DOHH2 (cell line): Measurements from ENCODE around the gene TLX3.

Source experiments
- H3F3A ChIP-seq: fragments of 200-600 bp; sonication (generic), shearing (Covaris generic); 2 replicates; pipeline ENCODE4 v1.6.0; 2016; ENCODE audit warnings: antibody characterized with exemption, mild to moderate bottlenecking; ENCODE audit not compliant: control insufficient read depth, insufficient read depth
- H3K27ac ChIP-seq: fragments of 200-600 bp; sonication (generic); 2 replicates; pipeline ENCODE4 v1.5.1; 2014; ENCODE audit warnings: low read depth, mild to moderate bottlenecking, low read length, moderate library complexity
- H3K27me3 ChIP-seq: fragments of 200-600 bp; sonication (generic); 2 replicates; pipeline ENCODE4 v1.6.1; 2014; ENCODE audit warnings: mild to moderate bottlenecking, low read length, mixed read lengths; ENCODE audit not compliant: control insufficient read depth
- H3K36me3 ChIP-seq: fragments of 200-600 bp; sonication (generic); 2 replicates; pipeline ENCODE4 v1.6.1; 2014; ENCODE audit warnings: mild to moderate bottlenecking, low read length, moderate library complexity, mixed read lengths; ENCODE audit not compliant: control insufficient read depth
- H3K4me1 ChIP-seq: fragments of 200-600 bp; sonication (generic); 2 replicates; pipeline ENCODE4 v1.6.1; 2014; ENCODE audit warnings: mild to moderate bottlenecking, low read length, mixed read lengths; ENCODE audit not compliant: control insufficient read depth
- H3K4me2 ChIP-seq: fragments of 200-600 bp; sonication (generic); 2 replicates; pipeline ENCODE4 v1.6.0; 2014; ENCODE audit warnings: mild to moderate bottlenecking, low read length, moderate library complexity
- H3K4me3 ChIP-seq: fragments of 200-600 bp; sonication (generic); 2 replicates; pipeline ENCODE4 v1.5.1; 2014; ENCODE audit warnings: mild to moderate bottlenecking, low read length, mixed read lengths
- H3K79me2 ChIP-seq: fragments of 200-600 bp; sonication (generic); 2 replicates; pipeline ENCODE4 v1.6.1; 2014; ENCODE audit warnings: mild to moderate bottlenecking, low read length, mixed read lengths; ENCODE audit not compliant: control insufficient read depth
- H3K9me2 ChIP-seq: fragments of 200-600 bp; sonication (generic); replicated peaks from 2 replicates; pipeline ENCODE4 v1.6.1; 2014; ENCODE audit warnings: mild to moderate bottlenecking, low read length, mixed read lengths; ENCODE audit not compliant: control insufficient read depth
- H3K9me3 ChIP-seq: fragments of 200-600 bp; sonication (generic); 2 replicates; pipeline ENCODE4 v1.6.1; 2014; ENCODE audit warnings: antibody characterized with exemption, low read length, mixed read lengths; ENCODE audit not compliant: control insufficient read depth, insufficient read depth
- H4K20me1 ChIP-seq: fragments of 200-600 bp; sonication (generic); 2 replicates; pipeline ENCODE4 v1.6.0; 2014; ENCODE audit warnings: low read depth, mild to moderate bottlenecking, antibody characterized with exemption, low read length, moderate library complexity; ENCODE audit not compliant: control insufficient read depth, insufficient read depth
- CTCF ChIP-seq: fragments of 200-600 bp; sonication (generic); IDR thresholded peaks from one replicate; pipeline ENCODE4 v1.5.1; 2014; ENCODE audit warnings: antibody characterized with exemption, mild to moderate bottlenecking, low read depth, low read length; ENCODE audit not compliant: poor library complexity, severe bottlenecking
- EZH2phosphoT487 ChIP-seq: fragments of 200-600 bp; sonication (generic); IDR thresholded peaks from 2 replicates; pipeline ENCODE4 v1.6.1; 2017; ENCODE audit warnings: borderline replicate concordance, mild to moderate bottlenecking, antibody characterized with exemption, low read length, moderate library complexity, mixed read lengths

TLX3 gene

GRCh38 chr5:171318026-171318425 is 9.0 kb downstream of the TLX3 start:
- TF ChIP-seq EZH2phosphoT487 (no peak), CTCF (no peak)
- Histone ChIP-seq H3K9me2 (no peaks in the 10 kb centered on the region), H3F3A (no peaks in the 10 kb centered on the region), H3K9me3 (peaks cover 5% of the 10 kb centered on the region; the same call in 1 of the 2 replicates), H3K4me3 (no peak overlapping the region), H3K27ac (no peak overlapping the region), H3K4me2 (no peak overlapping the region), H3K27me3 (no peaks in the 10 kb centered on the region), H3K36me3 (no peaks in the 10 kb centered on the region), H3K4me1 (no peaks in the 10 kb centered on the region), H4K20me1 (no peaks in the 10 kb centered on the region), H3K79me2 (no peaks in the 10 kb centered on the region)

GRCh38 chr5:171321447-171321846 is 12.4 kb downstream of the TLX3 start:
- Histone ChIP-seq H3K4me1 (no peaks in the 10 kb centered on the region), H4K20me1 (no peaks in the 10 kb centered on the region), H3K27me3 (0 out of 2 replicates have a peak, but pooled peaks cover 2% of the 10 kb centered on the region), H3K4me3 (no peak overlapping the region), H3F3A (no peaks in the 10 kb centered on the region), H3K36me3 (no peaks in the 10 kb centered on the region), H3K9me2 (no peaks in the 10 kb centered on the region), H3K79me2 (no peaks in the 10 kb centered on the region), H3K4me2 (no peak overlapping the region), H3K27ac (no peak overlapping the region), H3K9me3 (no peaks in the 10 kb centered on the region)
- TF ChIP-seq EZH2phosphoT487 (no peak), CTCF (no peak)

- Histone ChIP-seq H3K9me2 (no peaks in the 10 kb centered on the region), H3K27ac (no peak overlapping the region), H3F3A (no peaks in the 10 kb centered on the region), H3K27me3 (peaks cover 2% of the 10 kb centered on the region; the same call in 1 of the 2 replicates), H4K20me1 (no peaks in the 10 kb centered on the region), H3K9me3 (no peaks in the 10 kb centered on the region), H3K4me3 (no peak overlapping the region), H3K4me2 (no peak overlapping the region), H3K79me2 (no peaks in the 10 kb centered on the region), H3K36me3 (no peaks in the 10 kb centered on the region), H3K4me1 (no peaks in the 10 kb centered on the region)
- TF ChIP-seq EZH2phosphoT487 = no peak
- TF ChIP-seq CTCF = no peak
Observed at GRCh38 chr5:171322527-171322926, 13.5 kb downstream of the TLX3 start.
